ENCODE results near the gene ACAN. TPM values are rescaled to one million over a fixed set of nuclear protein-coding genes. Genes with fewer than 3 reads are reported as not detected.
"Not testable (repeated sequence)": the region's sequence is repeated elsewhere in the genome, so short reads cannot be mapped to it uniquely, and the experiment has no call there.

The ACAN gene
- total and polyA plus RNA-seq, 8 donors, result under 0.01 to 2.0 (median 0.40) TPM; not detected in 4

- no peaks in the 10 kb centered on the region for H3K36me3 ChIP-seq
- TF ChIP-seq CTCF (IDR thresholded peaks at IDR 0.05) (no peak), POLR2AphosphoS5 (IDR thresholded peaks at IDR 0.05) (no peak), POLR2A (IDR thresholded peaks at IDR 0.05) (no peak), EP300 (IDR thresholded peaks at IDR 0.05) (no peak)
- no peaks in the 10 kb centered on the region for H3K9me3 ChIP-seq
- no peak overlapping the region for H3K4me3 ChIP-seq
- H3K4me1 ChIP-seq, result peaks cover 4 to 15% (median 8%) of the 10 kb centered on the region in 4 donors
- WGBS, 5 donors, result 70 to 88% (median 81%) methylated on average over 5 of the region's 5 CpGs
- peak overlapping the region in 1 of 5 donors; percentile 8 for H3K27ac ChIP-seq
- H3K27me3 ChIP-seq, result peaks cover 0 to 5% (median 0%) of the 10 kb centered on the region in 3 donors
- intact Hi-C loops (cut with DNase I; ENCODE audit: low total_unique reads), result no loop called here
- no peak for DNase-seq
Observed at GRCh38 chr15:88917760-88918159, 114.5 kb downstream of the ACAN start.

GRCh38 chr15:88918738-88919137, 115.5 kb downstream of the ACAN start:
- DNase-seq, result peak; percentile 45 to 47

GRCh38 chr15:88920186-88920891, 117.1 kb downstream of the ACAN start:
- Histone ChIP-seq H3K36me3 (no peaks in the 10 kb centered on the region), H3K27ac (no peak overlapping the region), H3K4me1 (peaks cover 0 to 4% (median 0%) of the 10 kb centered on the region in 4 donors), H3K27me3 (no peaks in the 10 kb centered on the region), H3K4me3 (no peak overlapping the region), H3K9me3 (no peaks in the 10 kb centered on the region)
- no peak for DNase-seq
- WGBS, 5 donors, result 59 to 70% (median 70%) methylated on average over 9 of the region's 9 CpGs
- TF ChIP-seq POLR2AphosphoS5 (IDR thresholded peaks at IDR 0.05) (no peak), EP300 (IDR thresholded peaks at IDR 0.05) (no peak), CTCF (IDR thresholded peaks at IDR 0.05) (no peak), POLR2A (IDR thresholded peaks at IDR 0.05) (no peak)
- intact Hi-C loops (cut with DNase I; ENCODE audit: low total_unique reads), result no loop called here

More at GRCh38 chr15:88918738-88919137, 115.5 kb downstream of the ACAN start:
- intact Hi-C loops (cut with DNase I; ENCODE audit: low total_unique reads), result no loop called here
- peaks cover 0 to 5% (median 0%) of the 10 kb centered on the region in 3 donors for H3K27me3 ChIP-seq
- no peaks in the 10 kb centered on the region for H3K36me3 ChIP-seq
- WGBS, 5 donors, result 20 to 32% (median 29%) methylated on average over 4 of the region's 4 CpGs
- H3K27ac ChIP-seq, result peak overlapping the region in 1 of 5 donors; percentile 7
- H3K9me3 ChIP-seq, result no peaks in the 10 kb centered on the region
- H3K4me1 ChIP-seq, result peaks cover 0 to 9% (median 3%) of the 10 kb centered on the region in 4 donors
- peak; percentile 15 to 59 (median 34) for TF ChIP-seq POLR2AphosphoS5 (IDR thresholded peaks at IDR 0.05)
- no peak for TF ChIP-seq EP300 (IDR thresholded peaks at IDR 0.05)
- TF ChIP-seq CTCF (IDR thresholded peaks at IDR 0.05), result no peak
- H3K4me3 ChIP-seq, result no peak overlapping the region

GRCh38 chr15:88920892-88921435, 117.7 kb downstream of the ACAN start:
- 83 to 91% (median 86%) methylated on average over 12 of the region's 12 CpGs for WGBS, 5 donors
- H3K9me3 ChIP-seq; H3K4me3 ChIP-seq; H3K27ac ChIP-seq; DNase-seq; H3K4me1 ChIP-seq; H3K27me3 ChIP-seq; H3K36me3 ChIP-seq; intact Hi-C loops (cut with DNase I; ENCODE audit: low total_unique reads): not testable (repeated sequence)

Other genes with a start within 250 kb of the ACAN start
- gene AEN, start 182.1 kb upstream of the ACAN start, total RNA-seq, result 10 to 100 TPM in 4 of 5 donors, 1 to 10 TPM in 1; 1.8 to 35.3 (median 19.9) TPM
- gene AEN, start 182.1 kb upstream of the ACAN start, polyA plus RNA-seq, result 10 to 100 TPM in 2 of 3 donors, 1 to 10 TPM in 1; 9.6 to 16.1 (median 12.1) TPM
- 100 to 1,000 TPM in 1 of 5 donors, 10 to 100 TPM in 4; 15.6 to 104 (median 65.9) TPM for gene ISG20, start 164.4 kb upstream of the ACAN start, total RNA-seq
- 100 to 1,000 TPM in 1 of 3 donors, 10 to 100 TPM in 2; 51.9 to 137 (median 81.9) TPM for gene ISG20, start 164.4 kb upstream of the ACAN start, polyA plus RNA-seq
- gene HAPLN3, start 92.1 kb downstream of the ACAN start, total RNA-seq, result 10 to 100 TPM in 1 of 5 donors, 1 to 10 TPM in 3, not detected in 1; 2.9 to 33.9 (median 7.4) TPM
- gene HAPLN3, start 92.1 kb downstream of the ACAN start, polyA plus RNA-seq, result 1 to 10 TPM in 1 of 3 donors, under 1 TPM in 2; 0.61 to 6.4 (median 1.00) TPM
- 100 to 1,000 TPM in 3 of 5 donors, 10 to 100 TPM in 2; 64.3 to 380 (median 109) TPM for gene MFGE8, start 109.9 kb downstream of the ACAN start, total RNA-seq
- gene MFGE8, start 109.9 kb downstream of the ACAN start, polyA plus RNA-seq, result 10 to 100 TPM; 39.3 to 62.2 (median 46.8) TPM

Measured in stomach (tissue), 9 donors.